Measurements from ENCODE around the gene SNTN.
"Not testable (repeated sequence)": the region's sequence is repeated elsewhere in the genome, so short reads cannot be mapped to it uniquely, and the experiment has no call there.

SNTN gene

GRCh38 chr3:63652066-63652725, at the start of gene SNTN:
TSS of gene SNTN (plus strand) at chr3:63652675. CDS start at chr3:63652688, 13 bp downstream.
- DNase-seq (ENCODE audit: low spot score), result no peak

- DNase-seq (ENCODE audit: low spot score), result no peak
These were observed 44.8 kb upstream of the SNTN start for GRCh38 chr3:63607716-63608115.

- DNase-seq (ENCODE audit: low spot score), result no peak
These were observed 43.1 kb upstream of the SNTN start for GRCh38 chr3:63609408-63609807.

- no peak for DNase-seq (ENCODE audit: low spot score)
These were observed 42.6 kb upstream of the SNTN start for GRCh38 chr3:63609834-63610233.

- no peak for DNase-seq (ENCODE audit: low spot score)
These were observed 41.1 kb upstream of the SNTN start for GRCh38 chr3:63611382-63611781.

GRCh38 chr3:63613561-63613960, 38.9 kb upstream of the SNTN start:
- no peak for DNase-seq (ENCODE audit: low spot score)

GRCh38 chr3:63617391-63617790, 35.1 kb upstream of the SNTN start:
- DNase-seq (ENCODE audit: low spot score), result no peak

- peak; percentile 3 for DNase-seq (ENCODE audit: low spot score)
These were observed 27.4 kb upstream of the SNTN start for GRCh38 chr3:63624941-63625560.

- no peak for DNase-seq (ENCODE audit: low spot score)
These were observed 20.8 kb upstream of the SNTN start for GRCh38 chr3:63631670-63632069.

- no peak for DNase-seq (ENCODE audit: low spot score)
These were observed 17.3 kb upstream of the SNTN start for GRCh38 chr3:63635186-63635585.

- no peak for DNase-seq (ENCODE audit: low spot score)
These were observed 12.7 kb upstream of the SNTN start for GRCh38 chr3:63639806-63640205.

GRCh38 chr3:63642488-63642887, 10.0 kb upstream of the SNTN start:
- DNase-seq (ENCODE audit: low spot score), result no peak

GRCh38 chr3:63644212-63644797, 8.2 kb upstream of the SNTN start:
- no peak for DNase-seq (ENCODE audit: low spot score)

- DNase-seq (ENCODE audit: low spot score), result not testable (repeated sequence)
These were observed 7.3 kb upstream of the SNTN start for GRCh38 chr3:63644928-63645781.

GRCh38 chr3:63654211-63654610, 1.7 kb downstream of the SNTN start:
- DNase-seq (ENCODE audit: low spot score), result no peak

- no peak for DNase-seq (ENCODE audit: low spot score)
These were observed 2.5 kb downstream of the SNTN start for GRCh38 chr3:63654931-63655330.

- DNase-seq (ENCODE audit: low spot score), result no peak
These were observed 3.0 kb downstream of the SNTN start for GRCh38 chr3:63655519-63655918.

GRCh38 chr3:63656786-63657185, 4.3 kb downstream of the SNTN start:
- no peak for DNase-seq (ENCODE audit: low spot score)

GRCh38 chr3:63661242-63661641, 8.8 kb downstream of the SNTN start:
- no peak for DNase-seq (ENCODE audit: low spot score)

- DNase-seq (ENCODE audit: low spot score), result no peak
These were observed 9.5 kb downstream of the SNTN start for GRCh38 chr3:63662011-63662410.

GRCh38 chr3:63662500-63662899, 10.0 kb downstream of the SNTN start:
- no peak for DNase-seq (ENCODE audit: low spot score)

GRCh38 chr3:63670544-63670943, 18.1 kb downstream of the SNTN start:
- DNase-seq (ENCODE audit: low spot score), result no peak

- DNase-seq (ENCODE audit: low spot score), result no peak
These were observed 20.6 kb downstream of the SNTN start for GRCh38 chr3:63673111-63673510.
